ENCODE data around the gene BRWD1.

DNA sequence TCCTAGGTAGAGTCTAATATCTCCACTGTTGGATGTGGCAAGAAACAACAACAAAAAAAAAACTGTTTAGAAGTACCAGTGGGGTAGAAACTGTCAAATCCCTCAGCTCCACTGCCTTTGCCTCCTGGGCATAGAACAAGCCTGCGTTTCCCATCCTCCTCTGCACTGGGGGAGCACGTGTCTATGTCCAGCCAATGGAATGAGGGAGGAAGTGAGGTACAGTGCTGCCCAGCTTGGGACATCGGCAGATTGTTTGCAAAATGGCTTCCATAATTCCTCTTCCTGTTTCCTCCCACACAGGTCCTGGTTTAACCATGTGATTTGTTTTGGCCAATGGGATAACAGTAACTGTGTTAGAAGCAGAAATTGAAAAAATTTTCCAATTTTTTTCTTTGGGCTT is 169.2 kb downstream of the BRWD1 start:
- TF ChIP-seq CTCF (IDR thresholded peaks at IDR 0.05) (no peak), POLR2A (IDR thresholded peaks at IDR 0.05) (no peak)
